GM18868 (cell line): ENCODE data around the gene KLK7.

Experiments
- ATAC-seq: cut with Tn5 transposase; IDR thresholded peaks from one replicate; pipeline ENCODE4 v1.9.1; 2021; ENCODE audit warnings: mild to moderate bottlenecking, moderate library complexity; ENCODE audit not compliant: unreplicated experiment

KLK7 gene

DNA sequence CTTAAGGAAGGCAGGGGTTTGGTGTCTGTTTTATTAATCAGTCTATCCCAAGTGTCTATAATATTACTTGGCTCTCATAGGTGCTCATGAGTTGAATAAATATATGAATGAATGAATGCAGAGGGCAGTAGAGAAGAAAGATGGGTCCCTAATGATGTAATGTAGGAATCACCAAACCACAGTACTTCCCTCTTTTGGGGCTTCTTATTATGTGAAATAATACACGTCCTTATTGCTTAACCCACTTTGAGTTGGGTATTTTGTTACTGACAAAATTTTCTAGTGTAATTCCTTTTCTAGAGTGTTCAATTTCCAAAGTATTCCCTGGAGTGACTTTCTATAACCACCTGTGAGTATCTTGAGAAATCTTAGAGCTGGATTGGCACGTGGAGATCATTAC lies 44.1 kb downstream of the KLK7 start:
- no peak for ATAC-seq

DNA sequence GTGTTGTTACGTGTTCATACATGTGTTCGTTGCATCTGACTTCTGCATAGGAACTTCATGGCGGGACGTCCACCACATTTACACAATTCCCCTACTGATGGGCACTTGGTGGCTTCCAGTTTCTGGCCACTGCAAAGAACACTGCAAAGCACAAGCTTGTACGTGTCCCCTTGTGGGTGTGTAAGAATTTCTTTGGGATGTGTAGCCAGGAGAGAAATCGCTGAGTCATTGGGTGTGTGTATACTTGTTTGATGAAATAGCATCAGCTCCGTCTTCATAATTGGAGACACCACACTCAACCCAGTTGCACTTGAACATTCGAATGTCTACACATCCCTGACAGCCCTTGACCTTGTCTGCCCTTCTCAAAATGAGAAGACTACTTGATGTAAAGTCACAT lies 50.1 kb downstream of the KLK7 start:
- no peak for ATAC-seq

DNA sequence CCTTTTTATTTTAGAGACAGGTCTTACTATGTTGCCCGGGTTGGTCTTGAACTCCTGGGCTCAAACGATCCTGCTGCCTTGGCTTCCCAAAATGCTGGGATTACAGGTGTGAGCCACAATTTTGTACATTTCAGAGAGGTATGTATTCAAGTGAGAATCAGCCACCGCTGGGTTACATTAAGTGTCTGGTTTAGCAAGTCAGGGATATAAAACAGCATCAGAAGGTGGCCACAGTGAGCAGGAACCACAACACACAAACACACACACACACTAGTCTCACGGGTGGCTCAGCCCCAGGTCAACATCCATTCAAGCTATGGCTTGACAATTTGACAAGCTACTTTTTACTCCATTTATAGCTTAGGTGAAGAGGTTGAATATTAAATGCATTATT lies 51.0 kb downstream of the KLK7 start:
- ATAC-seq, result no peak

DNA sequence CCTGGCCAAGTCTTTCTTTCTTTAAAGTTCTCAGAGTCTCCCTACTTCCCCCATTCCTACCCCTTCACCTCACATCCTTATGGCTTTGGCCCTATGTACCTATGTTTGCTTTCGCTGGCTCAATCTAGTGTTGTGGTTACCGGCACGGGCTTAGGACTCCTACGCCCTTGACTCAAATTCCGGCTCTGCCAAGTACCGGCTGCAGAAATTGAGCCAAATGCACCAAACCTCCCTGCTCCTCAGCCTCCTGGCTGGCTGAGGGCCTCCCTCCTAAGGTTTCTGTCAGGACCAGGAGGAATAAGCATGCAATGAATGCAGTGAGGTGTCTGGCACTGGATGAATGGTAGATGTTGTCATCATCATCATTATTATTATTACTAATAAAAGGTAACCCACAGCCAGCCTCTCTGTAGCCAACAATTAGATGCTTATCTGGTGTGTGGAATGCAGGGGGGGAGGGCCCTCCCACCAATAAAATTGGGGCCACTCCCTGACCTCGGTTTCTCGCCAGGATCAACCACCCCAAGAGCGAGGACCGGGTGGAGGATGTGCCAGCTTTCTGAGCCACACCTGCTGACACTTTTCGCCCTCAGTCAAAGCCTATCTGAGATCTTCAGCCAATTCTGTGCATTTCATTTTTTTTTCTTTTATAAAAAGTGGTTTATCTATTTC lies 51.6 kb downstream of the KLK7 start:
- ATAC-seq, result no peak

DNA sequence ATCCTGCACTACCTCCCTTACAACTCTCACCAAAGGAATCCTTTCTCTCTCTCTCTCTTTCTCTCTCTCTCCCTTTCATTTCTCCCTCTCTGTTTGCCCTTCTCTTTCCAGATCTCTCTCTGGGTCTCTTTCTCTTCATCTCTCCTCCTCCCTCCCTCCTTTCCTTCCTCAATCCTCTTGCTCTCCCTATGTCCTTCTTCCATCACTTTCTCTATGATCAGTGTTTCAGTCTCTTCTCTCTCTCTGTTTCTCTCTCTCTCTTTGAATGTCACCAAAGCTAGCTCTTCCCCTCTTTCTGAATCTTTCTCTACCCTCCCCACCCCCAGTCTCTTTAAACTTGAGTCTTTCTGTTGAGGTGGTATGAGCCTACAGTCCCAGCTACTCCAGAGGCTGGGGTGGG lies 52.7 kb downstream of the KLK7 start:
- ATAC-seq, result no peak

DNA sequence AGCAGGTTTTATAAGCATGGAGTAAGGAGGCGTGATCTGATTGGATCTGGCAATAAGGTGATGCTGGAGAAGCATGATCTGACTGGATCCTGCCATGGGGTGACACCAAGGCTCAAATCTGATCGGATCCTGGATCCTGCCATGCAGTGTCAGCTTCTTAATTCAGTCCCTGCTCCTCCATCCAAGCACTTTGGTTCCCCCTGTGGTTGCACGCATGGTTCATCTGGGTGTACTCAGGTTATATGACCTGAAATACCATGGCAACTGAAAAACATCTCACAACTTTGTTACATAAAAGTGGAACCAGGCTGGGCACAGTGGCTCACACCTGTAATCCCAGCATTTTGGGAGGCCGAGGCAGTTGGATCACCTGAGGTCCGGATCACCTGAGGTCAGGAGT lies 54.9 kb downstream of the KLK7 start:
- ATAC-seq, result no peak
